ENCODE results near the gene ZBTB25. TPM values are rescaled to one million over a fixed set of nuclear protein-coding genes. Genes with fewer than 3 reads are reported as not detected.

ZBTB25 gene
- total RNA-seq, 2 experiments from 2014 or later = 56.8 to 58.1 TPM

DNA sequence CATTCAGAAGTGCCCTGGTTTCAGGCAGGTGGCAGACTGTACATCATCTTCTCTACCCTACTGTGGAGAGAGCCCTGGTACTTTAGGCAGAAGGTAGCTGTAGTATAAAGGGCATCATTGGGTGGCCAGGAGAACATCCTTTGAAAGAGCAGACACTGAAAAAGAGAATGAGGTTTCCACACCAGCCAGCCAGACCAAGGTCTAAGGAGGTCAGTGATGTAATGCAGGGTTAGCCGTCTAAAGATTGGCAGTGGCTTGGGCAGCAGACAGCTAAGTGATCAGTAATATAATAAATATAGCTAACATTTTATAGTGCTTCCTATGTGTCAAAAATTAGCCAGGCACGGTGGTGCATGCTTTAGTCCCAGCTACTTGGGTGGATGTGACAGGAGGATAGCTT is 12.0 kb downstream of the ZBTB25 start:
- peaks cover 63% of the 10 kb centered on the region for H3K36me3 ChIP-seq (ENCODE audit: insufficient read depth, low read length)

DNA sequence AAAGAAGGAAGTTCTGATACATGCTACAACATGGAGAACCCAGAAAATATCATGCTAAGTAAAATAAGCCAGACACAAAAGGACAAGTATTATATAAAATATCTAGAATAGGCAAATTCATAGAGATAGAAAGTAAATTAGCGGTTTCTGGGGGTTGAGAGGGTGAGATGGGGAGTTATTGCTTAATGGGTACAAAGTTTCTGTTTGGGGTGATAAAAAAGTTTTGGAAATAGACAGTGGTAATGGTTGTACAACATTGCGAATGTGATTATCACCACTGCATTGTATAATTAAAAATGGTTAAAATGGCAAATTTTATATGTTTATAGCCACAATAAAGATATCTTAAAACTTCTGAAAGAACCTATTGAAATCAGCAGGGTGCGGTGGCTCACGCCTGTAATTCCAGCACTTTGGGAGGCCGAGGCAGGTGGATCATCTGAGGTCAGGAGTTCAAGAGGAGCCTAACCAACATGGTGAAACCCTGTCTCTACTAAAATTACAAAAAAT is 15.0 kb downstream of the ZBTB25 start:
- H3K4me3 ChIP-seq (ENCODE audit: low read length) = no peak overlapping the region
- H3K4me1 Mint-ChIP-seq (ENCODE audit: low read depth) = peaks cover 63% of the 10 kb centered on the region
- TF ChIP-seq CTCF (IDR thresholded peaks at IDR 0.05) = no peak
- H3K4me3 Mint-ChIP-seq = no peak overlapping the region
- no peaks in the 10 kb centered on the region for H3K27me3 Mint-ChIP-seq
- ChIA-PET CTCF (interaction anchor here (7.6 kb wide), 1 partner anchor 22 kb away, joined by 55 read pairs; no protein-coding TSS in a partner anchor), POLR2A (interaction anchor here (1.6 to 10.2 kb wide), 2 partner anchors 15 to 22 kb away, joined by 4 to 112 read pairs; partner anchors contain the start of genes ZBTB1 and ZBTB25)
- DNase-seq (no peak), ATAC-seq (ENCODE audit: poor library complexity) (no peak)
- H3K4me1 ChIP-seq (ENCODE audit: insufficient read depth, low read length) = peaks cover 14% of the 10 kb centered on the region
- H3K27ac ChIP-seq (ENCODE audit: low read depth in 1 of 2, low read length in 2 of 2) = no peak overlapping the region
- H3K27ac Mint-ChIP-seq = no peak overlapping the region
- no peaks in the 10 kb centered on the region for H3K9me3 ChIP-seq (ENCODE audit: control insufficient read depth in 1 of 2, insufficient read depth in 1 of 2, low read length in 2 of 2)
- H3K27me3 ChIP-seq (ENCODE audit: control insufficient read depth in 1 of 2, insufficient read depth in 2 of 2, low read length in 2 of 2) = no peaks in the 10 kb centered on the region
- H3K36me3 ChIP-seq (ENCODE audit: insufficient read depth, low read length) = peaks cover 65% of the 10 kb centered on the region
- intact Hi-C loops (cut with DNase I, micrococcal nuclease) = no loop called here
- H3K36me3 Mint-ChIP-seq (ENCODE audit: low read depth) = peaks cover 78% of the 10 kb centered on the region
- no peaks in the 10 kb centered on the region for H3K9me3 Mint-ChIP-seq

More for the DNA sequence above, 12.0 kb downstream of the ZBTB25 start:
- no peak for TF ChIP-seq CTCF (IDR thresholded peaks at IDR 0.05)
- peak overlapping the region; percentile 38 for H3K4me3 Mint-ChIP-seq
- H3K4me1 ChIP-seq (ENCODE audit: insufficient read depth, low read length) = peaks cover 23% of the 10 kb centered on the region
- ChIA-PET POLR2A (interaction anchor here (0.7 to 10.2 kb wide), 3 partner anchors 12 to 27 kb away, joined by 3 to 112 read pairs (median 5); partner anchors contain the start of genes ZBTB1 and ZBTB25), CTCF (interaction anchor here (0.6 to 7.6 kb wide), 3 partner anchors 19 to 62 kb away, joined by 3 to 55 read pairs (median 5); no protein-coding TSS in a partner anchor)
- no peaks in the 10 kb centered on the region for H3K9me3 ChIP-seq (ENCODE audit: control insufficient read depth in 1 of 2, insufficient read depth in 1 of 2, low read length in 2 of 2)
- ATAC-seq (ENCODE audit: poor library complexity) = no peak
- no peaks in the 10 kb centered on the region for H3K27me3 Mint-ChIP-seq
- no peak overlapping the region for H3K27ac ChIP-seq (ENCODE audit: low read depth in 1 of 2, low read length in 2 of 2)
- peaks cover 66% of the 10 kb centered on the region for H3K4me1 Mint-ChIP-seq (ENCODE audit: low read depth)
- DNase-seq = no peak
- H3K36me3 Mint-ChIP-seq (ENCODE audit: low read depth) = peaks cover 85% of the 10 kb centered on the region
- H3K27me3 ChIP-seq (ENCODE audit: control insufficient read depth in 1 of 2, insufficient read depth in 2 of 2, low read length in 2 of 2) = no peaks in the 10 kb centered on the region
- H3K4me3 ChIP-seq (ENCODE audit: low read length) = no peak overlapping the region
- H3K27ac Mint-ChIP-seq = peak overlapping the region; percentile 22
- no peaks in the 10 kb centered on the region for H3K9me3 Mint-ChIP-seq
- intact Hi-C loops (cut with DNase I, micrococcal nuclease) = no loop called here

GRCh38 chr14:64478634-64479250 is 24.9 kb downstream of the ZBTB25 start:
- POLR2A ChIA-PET = interaction anchor here (1.0 to 2.3 kb wide), 6 partner anchors 13 to 135 kb away, joined by 3 to 9 read pairs (median 3); partner anchors contain the start of genes AKAP5 and ZBTB1
- intact Hi-C loops (cut with DNase I, micrococcal nuclease) = loop anchor here (1.0 to 2.0 kb wide), 4 partner anchors 32 to 134 kb away; no protein-coding TSS in a partner anchor
- H3K36me3 ChIP-seq (ENCODE audit: insufficient read depth, low read length) = peaks cover 40% of the 10 kb centered on the region

More at GRCh38 chr14:64478634-64479250, 24.9 kb downstream of the ZBTB25 start:
- Mint-ChIP-seq H3K9me3 (no peaks in the 10 kb centered on the region), H3K4me1 (ENCODE audit: low read depth) (peaks cover 27% of the 10 kb centered on the region), H3K36me3 (ENCODE audit: low read depth) (peaks cover 50% of the 10 kb centered on the region), H3K4me3 (no peak overlapping the region), H3K27ac (peak overlapping the region; percentile 25), H3K27me3 (no peaks in the 10 kb centered on the region)
- no peaks in the 10 kb centered on the region for H3K27me3 ChIP-seq (ENCODE audit: control insufficient read depth in 1 of 2, insufficient read depth in 2 of 2, low read length in 2 of 2)
- TF ChIP-seq CTCF (IDR thresholded peaks at IDR 0.05) = peak; percentile 75
- no peaks in the 10 kb centered on the region for H3K4me1 ChIP-seq (ENCODE audit: insufficient read depth, low read length)
- no peak overlapping the region for H3K27ac ChIP-seq (ENCODE audit: low read depth in 1 of 2, low read length in 2 of 2)
- H3K9me3 ChIP-seq (ENCODE audit: control insufficient read depth in 1 of 2, insufficient read depth in 1 of 2, low read length in 2 of 2) = no peaks in the 10 kb centered on the region
- CTCF ChIA-PET = interaction anchor here (0.6 to 4.5 kb wide), 13 partner anchors 12 to 135 kb away, joined by 3 to 18 read pairs (median 4); partner anchors contain the start of gene MTHFD1
- DNase-seq = peak in 4 of 14 experiments; percentile 20 to 63 (median 57)
- H3K4me3 ChIP-seq (ENCODE audit: low read length) = no peak overlapping the region
- ATAC-seq (ENCODE audit: poor library complexity) = no peak

Data from CD4-positive, alpha-beta T cell (primary cell).